LNCAP (cell line): Measurements from ENCODE around the gene ACSM3.

ENCODE experiments used
- CTCF ChIP-seq: fragments of 450-650 bp; IDR thresholded peaks from 2 replicates; pipeline ENCODE4 v1.5.1; 2017; ENCODE audit warnings: mild to moderate bottlenecking

ACSM3 gene

DNA sequence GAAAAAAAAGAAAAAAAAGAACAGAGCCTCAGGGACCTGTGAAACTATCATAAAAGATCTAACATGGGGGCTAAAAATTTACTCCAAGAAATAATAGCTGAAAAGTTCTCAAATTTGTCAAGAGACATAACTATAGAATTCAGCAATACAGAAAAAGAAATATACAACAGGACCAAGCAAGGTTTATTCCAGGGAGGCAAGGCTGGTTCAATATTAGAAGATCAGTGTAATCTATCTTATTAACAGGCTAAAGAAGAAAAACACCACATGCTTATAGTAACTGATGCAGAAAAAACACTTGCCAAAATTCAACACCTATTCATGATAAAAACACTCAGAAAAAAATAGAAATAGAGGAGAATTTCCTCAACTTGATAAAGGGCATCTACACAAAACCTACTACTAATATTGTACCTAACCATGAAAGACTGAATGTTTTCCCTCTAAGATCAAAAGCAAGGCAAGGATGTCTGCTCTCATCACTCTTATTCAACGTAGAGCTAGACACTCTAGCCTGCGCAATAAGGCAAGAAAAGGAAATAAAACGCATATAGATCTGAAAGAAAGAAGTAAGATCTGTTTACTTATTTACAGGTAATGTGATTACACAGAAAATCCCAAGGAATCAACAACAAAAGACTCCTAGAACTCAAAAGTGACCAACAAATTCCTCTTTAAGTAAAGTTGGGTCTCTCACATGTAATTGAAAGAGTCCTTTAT is 1.2 kb upstream of the ACSM3 start:
- TF ChIP-seq CTCF, result no peak

GRCh38 chr16:20765732-20766131 is 1.9 kb downstream of the ACSM3 start:
- TF ChIP-seq CTCF, result no peak

DNA sequence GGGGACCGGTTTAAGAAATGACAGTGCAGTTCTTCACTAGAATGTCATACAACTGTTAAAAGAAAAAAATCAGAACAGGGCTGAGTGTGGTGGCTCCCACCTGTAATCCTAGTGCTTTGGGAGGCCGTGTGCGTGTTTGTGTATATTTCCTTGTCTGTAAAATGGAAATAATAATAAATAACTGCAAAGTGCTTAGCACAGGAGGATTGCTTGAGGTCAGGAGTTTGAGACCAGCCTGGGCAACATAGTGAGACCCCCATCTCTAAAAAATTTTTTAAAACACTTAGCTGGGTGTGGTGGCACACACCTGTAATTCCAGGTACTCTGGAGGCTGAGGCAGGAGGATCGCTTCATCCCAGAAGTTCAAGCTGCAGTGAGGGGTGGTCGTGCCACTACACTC is 2.5 kb downstream of the ACSM3 start:
- no peak for TF ChIP-seq CTCF

GRCh38 chr16:20767577-20767976 is 3.8 kb downstream of the ACSM3 start:
- TF ChIP-seq CTCF, result no peak

GRCh38 chr16:20768121-20768520 is 4.3 kb downstream of the ACSM3 start:
- TF ChIP-seq CTCF, result no peak

GRCh38 chr16:20768818-20769217 is 5.0 kb downstream of the ACSM3 start:
- no peak for TF ChIP-seq CTCF

- no peak for TF ChIP-seq CTCF
Measured at GRCh38 chr16:20773679-20774078, 9.9 kb downstream of the ACSM3 start.
